Suppressor macrophage (primary cell): ENCODE measurements around the gene PRUNE2.
A peak's percentile ranks its signal among the peaks of the same experiment; 100 is the strongest.

Source experiments
- DNase-seq, 4 experiments: peaks; one replicate each; pipeline ENCODE4 v3.0.0-alpha.2; 2020 to 2022

PRUNE2 gene

DNA sequence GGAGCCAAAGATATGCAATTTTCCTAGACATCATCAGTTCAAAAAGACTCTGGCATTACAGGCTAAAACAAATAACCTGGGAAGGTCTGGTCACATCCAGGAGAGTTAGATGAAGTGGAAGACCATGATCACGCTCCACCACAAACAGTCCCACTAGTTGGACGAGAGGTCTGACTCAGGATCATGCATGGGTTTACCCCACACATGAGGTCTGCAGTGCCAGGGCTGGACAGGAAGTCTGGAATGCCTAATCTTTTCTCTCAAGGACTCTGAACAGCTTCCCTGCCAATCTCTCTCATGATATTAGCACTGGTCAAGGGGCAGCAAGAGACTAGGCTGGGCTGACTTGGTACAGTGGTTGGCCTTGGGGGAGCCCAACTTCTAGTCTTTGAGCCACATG lies 7.1 kb downstream of the PRUNE2 start:
- no peak for DNase-seq

DNA sequence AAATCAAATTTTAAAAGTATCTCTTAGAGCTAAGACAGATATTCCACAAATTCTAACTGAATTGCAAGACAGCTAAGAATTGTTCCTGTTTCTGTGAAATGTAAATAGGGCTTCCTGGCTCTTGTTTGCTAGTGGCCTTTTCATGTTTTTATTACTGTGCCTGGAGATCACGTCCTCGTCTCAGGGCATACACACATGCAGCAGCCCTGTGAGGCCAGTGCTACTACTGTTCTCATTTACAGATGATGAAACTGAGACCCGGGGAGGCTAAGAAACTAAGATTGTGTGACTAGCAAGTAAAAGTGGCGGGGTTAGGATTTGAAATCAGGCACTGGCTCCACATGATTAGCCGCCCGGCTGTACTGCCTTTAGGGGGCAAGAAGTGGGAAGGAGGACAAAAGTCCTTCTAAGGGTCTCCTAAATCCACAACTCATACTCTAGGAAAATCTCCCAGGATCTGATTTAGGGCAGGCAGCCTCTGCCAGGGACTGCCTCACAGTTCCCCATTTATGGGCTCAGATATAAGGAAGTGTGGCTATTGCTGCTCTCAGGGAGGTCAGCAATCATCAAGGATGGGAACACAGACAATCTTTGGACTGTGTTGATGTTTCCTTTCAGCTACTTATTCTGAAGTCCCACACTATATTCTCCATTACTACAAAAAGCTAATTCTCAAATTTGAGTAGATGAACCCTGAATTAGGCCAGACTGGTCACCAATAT lies 7.9 kb downstream of the PRUNE2 start:
- DNase-seq, result peak in 2 of 4 experiments; percentile 2 to 5

DNA sequence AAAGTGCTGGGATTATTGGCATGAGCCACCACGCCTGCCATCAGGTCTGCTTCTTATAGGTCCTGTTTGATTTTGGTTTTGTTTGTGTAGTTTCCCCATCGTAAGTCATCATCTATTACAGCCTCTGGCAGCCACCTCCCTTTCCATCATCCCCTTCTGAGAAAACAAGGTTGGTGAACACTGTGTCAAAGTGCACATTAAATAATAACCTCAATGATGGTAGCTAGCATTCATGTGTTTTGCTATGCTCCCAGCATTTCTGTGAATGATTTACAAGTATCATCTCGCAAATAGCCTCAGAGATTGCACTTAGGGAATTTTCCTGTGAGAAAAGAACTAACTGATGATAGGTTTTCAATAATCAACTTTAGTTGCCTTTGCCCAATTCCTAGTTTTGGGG lies 9.9 kb downstream of the PRUNE2 start:
- no peak for DNase-seq

DNA sequence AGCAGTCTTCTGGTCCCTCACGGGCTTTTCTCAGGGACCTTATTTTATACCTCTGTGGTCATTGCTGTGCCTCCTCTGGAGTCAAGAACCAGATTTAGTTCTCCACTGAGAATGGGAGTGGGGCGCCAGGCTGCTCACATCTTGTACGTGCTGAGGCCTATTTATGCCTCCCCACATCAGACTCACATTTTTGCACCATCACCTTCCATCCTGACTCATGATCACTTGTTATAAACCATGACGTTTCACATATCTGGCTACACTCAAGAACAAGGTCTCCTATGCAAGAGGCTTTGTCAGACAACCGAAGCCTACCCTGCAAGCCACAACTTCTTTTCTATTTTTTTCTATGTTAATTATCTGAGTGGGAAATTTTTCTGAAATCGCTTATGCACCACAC lies 10.7 kb downstream of the PRUNE2 start:
- DNase-seq, result no peak

DNA sequence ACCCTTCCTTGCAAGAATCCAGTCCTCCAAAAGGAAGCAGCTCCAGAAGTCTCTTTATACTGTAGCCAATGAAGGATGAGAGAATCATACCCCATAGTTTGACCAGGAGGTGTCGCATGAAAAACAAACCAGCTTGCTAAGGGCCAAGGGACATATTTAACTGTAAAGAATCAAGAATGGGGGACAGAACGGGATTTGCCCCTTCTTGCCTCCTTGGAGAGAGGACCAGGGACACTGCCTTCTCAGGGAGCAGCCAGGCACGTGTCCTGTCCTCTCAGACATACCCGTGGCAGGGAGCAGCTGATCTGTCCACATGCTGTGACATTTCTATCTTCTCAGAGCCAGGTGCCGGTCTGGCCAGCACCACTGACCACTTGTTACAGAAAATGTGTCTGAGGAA lies 11.7 kb downstream of the PRUNE2 start:
- DNase-seq, result no peak

DNA sequence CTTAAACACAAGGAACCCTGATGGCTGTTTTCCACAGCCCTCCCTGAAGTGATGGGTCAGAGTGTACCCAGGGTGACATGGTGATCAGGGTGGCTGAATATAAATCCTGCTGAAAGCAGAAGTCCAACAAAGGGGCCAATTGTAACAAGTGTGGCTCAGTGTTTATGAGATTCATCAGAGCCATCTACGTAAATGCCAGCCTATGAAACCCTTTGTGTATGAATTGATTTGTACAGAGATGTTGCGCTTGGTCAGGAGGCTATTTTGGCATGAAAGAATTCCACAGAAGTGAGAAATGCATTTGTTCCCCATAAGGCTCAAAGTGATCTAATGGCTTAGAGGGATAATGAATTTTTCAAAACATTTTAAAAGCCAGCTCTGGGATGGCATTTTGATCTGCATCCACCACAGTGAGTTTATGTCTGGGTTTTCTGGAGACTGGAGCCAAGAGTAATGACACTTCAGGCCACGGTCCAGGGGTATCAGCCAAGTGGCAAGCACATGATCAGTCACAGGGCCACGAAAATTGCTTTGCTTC lies 12.4 kb downstream of the PRUNE2 start:
- DNase-seq, result no peak

DNA sequence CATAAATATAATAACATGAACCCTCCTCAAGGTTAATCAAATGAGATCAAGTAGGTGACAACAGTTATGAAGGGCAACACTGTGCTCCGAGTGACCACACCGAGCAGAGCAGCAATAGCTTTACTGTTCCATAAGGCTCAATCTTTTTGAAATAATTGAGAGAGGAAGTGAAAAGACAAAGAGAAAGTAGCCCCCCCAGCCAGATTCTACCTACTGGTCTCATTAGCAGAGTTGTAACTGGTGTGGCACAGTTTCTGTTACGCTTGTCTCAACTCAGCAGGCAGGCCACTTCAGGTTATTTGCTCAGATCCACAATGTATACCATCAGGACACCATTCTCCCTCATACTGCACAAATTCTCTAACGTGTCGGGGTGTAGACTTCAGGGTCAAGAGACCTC lies 14.0 kb downstream of the PRUNE2 start:
- DNase-seq, result no peak

DNA sequence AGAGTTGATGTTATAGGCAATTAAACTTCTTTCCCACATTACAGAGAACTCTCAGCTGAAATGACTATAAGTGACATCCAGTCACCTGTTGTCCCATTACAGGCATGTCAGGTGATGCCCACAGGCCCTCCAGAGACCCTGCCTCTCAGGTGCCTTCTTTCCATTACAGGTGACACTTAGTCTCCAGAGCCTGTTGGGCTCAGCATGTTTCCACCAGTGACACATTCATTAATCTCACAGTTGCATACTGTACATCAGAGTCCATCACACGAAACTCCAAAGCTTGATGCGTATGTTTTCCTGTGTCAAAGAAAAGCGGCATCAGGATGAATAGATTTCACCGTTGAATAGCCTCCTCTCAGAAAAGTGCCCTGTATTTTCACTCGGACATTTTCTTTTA lies 14.6 kb downstream of the PRUNE2 start:
- no peak for DNase-seq

DNA sequence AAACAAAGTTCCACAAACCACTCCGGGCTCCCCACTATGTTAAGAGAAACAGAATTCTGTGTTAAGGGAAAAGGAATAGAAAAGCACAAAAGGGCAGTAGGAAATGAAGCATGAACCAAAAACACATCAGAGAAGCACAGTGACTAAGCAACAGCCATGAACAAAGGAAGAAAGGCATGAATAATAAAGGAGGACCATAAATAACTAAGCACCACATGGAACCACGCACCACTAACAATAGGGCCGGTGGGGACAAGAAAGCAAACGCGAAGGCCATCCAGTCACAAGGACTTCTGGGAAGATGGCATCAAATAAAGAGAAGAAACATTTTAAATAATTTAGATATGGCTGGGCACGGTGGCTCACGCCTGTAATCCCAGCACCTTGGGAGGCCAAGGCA lies 18.0 kb downstream of the PRUNE2 start:
- no peak for DNase-seq

DNA sequence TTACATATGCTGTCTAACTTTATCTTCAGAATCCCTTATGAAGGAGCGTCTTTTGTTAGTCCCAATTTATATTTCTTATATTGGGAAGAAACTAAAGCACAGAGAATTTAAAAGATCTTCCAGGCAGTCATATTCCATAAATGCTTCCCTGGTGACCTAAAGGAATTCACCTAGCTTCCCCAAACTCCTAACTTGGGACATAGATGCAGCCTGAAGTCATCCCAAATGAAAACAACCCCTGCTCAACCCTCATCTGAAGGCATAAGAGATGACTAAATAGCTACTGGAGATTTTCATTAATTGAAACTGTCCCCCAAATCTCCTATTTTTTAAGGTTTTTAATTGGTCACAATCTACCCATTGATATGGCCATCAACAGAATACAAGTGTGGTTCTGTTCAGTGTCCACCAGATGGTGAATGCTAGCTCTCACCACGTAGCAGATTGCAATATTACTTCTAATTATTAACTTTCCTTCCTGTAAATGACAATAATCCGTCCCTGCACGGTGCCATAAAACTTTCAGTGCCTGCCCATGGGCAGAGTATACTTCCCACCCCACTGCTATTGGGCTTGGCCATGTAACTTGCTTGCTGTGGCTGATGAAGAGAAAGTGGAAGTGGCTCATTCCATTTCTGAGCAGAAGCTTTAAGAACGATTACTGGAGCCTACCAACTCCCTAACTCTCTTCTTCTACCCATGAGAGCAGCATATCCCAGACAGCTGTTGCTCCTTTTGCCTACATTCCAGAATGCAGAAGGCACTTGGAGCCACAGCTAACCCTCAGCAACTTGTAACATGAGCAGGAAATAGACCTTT lies 18.7 kb downstream of the PRUNE2 start:
- no peak for DNase-seq

DNA sequence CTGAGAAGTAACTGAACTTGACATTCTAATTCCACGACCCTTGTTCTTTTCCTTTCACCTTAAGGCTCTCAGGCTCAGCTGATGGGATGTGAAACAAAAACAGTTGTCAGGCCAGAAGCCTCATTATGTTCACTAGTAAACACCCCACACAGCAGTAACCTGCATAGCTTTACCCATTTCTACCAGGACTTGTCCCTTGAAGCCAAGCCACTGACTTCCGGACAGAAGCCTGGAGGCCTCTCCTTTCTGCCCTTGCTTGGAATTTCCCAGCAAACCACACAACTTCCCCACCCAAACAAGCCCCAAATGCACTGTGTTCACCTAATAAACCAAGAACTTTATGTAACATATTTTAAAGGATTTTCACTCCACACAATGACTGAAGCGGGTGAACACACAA lies 19.6 kb downstream of the PRUNE2 start:
- DNase-seq, result no peak

DNA sequence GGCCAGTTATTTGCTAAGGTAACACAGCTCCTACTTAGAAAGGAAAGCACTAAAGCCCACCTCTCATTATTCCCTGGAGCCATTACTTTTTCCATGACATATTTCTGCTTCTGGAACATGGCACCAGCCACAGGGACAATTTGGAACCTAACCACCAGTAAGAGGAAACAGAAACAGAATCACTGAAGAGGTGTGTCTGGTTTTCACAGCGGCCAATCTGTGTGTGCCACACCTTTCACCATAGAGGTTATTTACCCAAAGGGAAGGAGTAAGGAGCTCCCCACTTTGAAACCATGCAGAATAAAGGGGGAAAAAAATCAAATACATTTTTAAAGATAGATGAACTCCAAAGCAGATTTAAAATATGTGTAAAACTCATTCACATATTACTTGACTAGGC lies 21.1 kb downstream of the PRUNE2 start:
- no peak for DNase-seq

DNA sequence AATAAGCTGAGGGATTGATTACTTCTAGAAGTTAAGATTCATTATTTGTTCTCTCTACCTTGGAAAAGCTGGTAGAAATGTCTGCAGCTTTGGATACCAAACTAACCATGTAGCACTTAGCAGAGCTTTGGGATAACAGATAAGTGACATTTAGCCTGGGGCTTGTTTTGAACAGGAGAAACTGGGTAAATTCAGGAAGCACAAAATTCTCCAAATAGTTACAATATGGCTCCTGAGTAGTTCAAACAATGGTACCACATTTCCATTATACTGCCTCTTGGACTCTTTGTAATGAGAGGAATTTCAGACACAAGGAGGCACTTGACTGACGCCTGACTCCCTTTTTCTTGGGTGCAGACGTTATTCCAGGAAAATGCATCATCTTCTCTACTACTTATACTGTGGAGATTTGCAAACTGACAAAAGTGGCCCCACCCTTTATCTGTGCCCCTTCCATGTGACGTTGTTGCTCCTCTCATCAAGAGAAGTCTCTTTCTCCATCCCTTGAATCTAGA lies 22.5 kb downstream of the PRUNE2 start:
- no peak for DNase-seq

DNA sequence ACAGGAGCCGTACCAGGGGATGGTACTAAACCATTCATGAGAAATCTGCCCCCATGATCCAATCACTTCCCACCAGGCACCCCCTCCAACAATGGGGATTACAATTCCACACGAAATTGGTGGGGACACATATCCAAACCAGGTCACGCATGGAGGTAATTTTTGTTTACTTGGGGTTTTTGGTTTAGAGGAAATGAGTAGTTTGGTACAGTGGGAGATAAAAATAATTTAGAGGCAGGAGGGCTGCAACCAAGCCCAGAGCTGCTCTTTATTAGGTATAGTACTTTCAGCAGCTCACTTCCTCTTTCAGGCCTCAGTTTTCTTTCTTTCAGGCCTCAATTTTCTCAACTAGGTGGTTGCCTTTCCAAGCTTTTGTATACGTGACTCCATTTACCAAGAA lies 23.2 kb downstream of the PRUNE2 start:
- DNase-seq, result no peak

DNA sequence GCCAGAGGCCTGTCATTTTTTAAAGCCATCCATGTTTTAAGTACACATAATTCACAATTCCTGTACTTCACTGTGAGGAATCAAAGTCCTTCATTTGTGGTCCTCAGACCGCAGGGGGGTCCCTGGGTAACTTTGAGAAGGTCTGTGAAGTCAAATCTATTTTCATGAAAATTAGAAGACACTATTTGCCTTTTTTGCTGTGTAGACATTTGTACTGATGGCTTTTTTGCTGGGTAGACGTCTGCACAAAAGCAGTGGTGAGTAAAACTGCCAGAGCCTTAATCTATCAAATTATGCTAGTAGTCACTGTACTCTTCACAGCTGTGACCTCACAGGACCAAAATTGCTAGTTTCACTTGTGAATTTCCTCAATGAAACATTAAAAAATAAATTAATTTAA lies 25.7 kb downstream of the PRUNE2 start:
- no peak for DNase-seq

DNA sequence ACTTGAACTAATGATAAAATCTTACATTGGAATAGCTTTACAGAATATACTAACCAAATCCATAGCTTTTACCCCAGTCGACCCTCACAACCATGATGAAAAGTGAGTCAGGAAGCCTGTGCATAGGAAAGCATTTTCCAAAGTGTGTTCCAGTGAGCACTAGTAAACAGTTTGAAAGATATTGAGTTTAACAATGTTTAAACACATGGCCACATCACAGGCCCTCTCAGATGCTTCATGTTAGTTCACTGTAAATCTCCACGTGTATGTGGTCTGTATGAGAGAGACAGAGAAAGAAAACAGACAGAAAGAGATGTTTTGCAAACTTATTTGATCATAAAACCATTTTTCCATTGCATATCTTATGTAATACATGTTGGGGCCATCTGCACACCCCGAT lies 27.0 kb downstream of the PRUNE2 start:
- DNase-seq, result no peak

DNA sequence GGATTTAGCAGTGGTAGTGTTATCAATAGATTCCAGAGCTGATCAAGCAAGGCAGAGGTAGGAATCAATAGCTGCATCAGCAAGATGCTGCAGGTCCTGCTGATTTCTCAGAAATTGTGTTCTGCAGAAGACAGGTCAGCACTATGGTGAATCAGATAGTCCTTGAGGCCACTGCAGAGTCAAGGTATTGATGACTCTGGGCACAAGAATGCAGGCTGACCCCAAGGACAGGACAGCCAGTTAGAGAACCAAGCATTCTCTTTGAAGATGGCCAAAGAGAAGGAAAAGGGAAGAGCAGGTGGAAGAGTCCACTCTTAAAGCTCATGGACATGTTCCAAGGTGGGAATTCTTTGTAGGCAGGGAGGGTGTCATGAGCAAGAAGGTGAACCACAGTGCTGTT lies 28.0 kb downstream of the PRUNE2 start:
- no peak for DNase-seq

DNA sequence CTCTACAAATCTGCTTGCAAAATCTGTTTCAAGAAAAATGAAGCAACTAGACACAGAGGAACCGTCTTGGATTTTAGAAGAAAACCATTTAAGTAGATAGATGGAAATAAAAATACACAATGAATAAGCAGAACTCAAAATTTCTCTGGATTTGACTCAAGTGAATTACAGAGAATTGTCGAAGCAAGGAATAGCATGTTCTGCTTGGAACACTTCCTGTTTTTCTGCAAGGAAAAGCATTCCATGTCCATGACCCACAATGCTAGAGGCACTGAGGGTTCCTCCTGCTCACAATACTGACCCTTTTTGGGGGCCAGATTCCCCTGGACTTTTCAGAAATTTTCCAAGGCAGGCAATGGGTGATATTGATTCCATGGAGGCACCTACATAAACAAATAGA lies 29.8 kb downstream of the PRUNE2 start:
- no peak for DNase-seq

DNA sequence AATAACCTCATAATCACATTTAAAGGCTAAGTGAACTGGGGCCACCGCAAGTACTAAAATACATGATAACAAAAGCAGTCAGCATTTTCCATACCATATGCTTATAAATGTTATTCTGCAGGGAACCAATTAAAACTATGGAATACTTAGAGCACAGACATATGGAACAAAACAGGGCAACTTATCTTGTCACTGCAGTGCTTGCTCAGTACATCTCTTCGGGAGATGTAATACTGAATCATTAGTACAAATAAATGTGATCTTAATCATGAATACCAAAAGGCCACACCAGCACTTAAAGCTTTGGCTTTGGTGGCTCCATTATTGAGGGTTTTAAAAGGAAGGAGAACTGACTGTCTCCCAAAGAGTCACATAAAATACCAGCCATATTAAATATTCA lies 32.1 kb downstream of the PRUNE2 start:
- DNase-seq, result no peak

DNA sequence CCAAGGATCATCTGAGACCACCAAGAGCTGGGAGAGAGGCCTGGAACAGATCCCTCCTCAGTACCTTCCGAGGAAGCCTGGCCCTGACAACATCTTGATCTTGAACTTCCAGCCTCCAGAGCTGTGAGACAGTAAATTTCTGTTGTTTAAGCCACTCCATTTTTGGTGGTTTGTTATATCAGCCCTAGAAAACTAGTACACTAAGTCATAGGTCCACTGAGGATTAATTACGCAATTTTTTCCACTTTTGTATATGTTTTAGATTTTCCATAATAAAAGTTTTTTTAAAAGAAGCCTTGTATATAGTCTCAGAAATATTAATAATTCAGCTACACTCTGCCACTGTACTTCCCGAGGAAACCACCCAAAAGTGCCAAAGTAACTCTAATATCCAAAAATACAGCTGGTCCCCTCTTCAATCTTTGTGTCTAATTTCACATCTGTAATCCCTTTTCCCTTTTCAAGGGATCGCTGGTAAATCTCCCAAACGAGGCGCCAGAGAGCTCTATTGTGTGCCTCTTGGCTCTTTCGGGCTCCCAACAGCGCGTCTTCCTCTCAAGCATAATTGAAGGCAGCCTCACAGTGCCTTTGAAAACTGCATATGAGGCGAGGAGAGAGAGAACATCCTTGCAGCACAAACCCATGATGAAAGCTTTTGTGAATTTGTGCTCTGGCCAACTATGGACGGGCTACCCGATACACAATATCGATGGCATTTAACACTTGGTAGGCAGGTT lies 32.7 kb downstream of the PRUNE2 start:
- no peak for DNase-seq

DNA sequence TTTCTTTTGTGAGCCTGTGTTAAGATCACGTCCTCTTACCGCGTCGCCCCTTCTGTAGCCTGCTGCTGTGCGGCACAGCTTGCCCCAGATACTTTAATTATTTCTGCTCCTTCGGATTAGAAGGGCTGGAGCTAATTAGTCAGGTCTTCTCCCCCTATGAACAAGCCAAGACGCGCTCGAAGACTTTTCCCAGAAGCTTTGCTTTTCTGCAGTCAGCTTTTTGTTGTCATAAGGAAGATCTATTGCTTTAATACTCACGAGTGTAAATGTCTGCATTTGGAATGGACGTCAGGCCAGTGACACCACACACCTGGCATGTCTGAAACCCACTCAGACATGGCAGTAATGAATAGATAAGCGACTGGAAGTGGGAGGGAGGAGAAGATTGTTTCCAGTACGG lies 37.0 kb downstream of the PRUNE2 start:
- no peak for DNase-seq

DNA sequence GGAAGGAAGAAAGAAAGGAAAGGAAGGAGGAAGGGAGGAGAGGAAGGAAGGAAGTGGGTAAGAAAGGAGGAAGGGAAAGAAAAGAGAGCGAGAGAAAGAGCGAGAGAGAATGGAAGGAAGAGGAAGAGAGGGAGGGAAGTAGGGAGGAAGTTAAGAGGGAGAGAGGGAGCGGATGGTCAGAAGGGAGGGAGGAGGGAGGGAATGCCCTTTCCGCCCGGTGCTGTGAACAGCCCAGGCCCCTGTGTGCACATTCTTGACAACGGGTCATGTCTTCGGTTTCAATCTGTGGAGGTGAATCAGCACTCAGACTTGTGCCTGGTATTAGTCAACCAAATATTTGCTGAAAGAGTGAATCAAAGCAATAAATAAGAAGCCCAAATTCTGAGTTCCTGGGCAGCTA lies 39.2 kb downstream of the PRUNE2 start:
- DNase-seq, result no peak

DNA sequence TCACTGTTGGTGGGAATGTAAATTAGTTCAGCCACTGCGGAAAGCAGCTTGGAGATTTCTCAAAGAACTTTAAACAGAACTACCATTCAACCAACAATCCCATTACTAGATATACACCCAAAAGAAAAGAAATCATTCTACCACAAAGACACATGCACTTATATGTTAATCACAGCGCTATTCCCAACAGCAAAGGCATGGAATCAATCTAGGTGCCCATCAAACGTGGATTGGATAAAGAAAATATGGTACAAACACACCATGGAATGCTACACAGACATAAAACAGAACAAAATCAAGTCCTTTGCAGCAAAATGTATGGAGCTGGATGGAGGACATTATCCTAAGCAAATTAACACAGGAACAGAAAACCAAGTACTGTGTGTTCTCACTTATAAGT lies 42.1 kb downstream of the PRUNE2 start:
- DNase-seq, result no peak
